ENCODE data around the gene IL1F10. TPM values are rescaled to one million over a fixed set of nuclear protein-coding genes. Genes with fewer than 3 reads are reported as not detected.

Gene IL1F10
- total and polyA plus RNA-seq, 2 of the 8 experiments (the other 6 are each of a cell fraction or from before 2014, with no cell fraction given), result not detected

DNA sequence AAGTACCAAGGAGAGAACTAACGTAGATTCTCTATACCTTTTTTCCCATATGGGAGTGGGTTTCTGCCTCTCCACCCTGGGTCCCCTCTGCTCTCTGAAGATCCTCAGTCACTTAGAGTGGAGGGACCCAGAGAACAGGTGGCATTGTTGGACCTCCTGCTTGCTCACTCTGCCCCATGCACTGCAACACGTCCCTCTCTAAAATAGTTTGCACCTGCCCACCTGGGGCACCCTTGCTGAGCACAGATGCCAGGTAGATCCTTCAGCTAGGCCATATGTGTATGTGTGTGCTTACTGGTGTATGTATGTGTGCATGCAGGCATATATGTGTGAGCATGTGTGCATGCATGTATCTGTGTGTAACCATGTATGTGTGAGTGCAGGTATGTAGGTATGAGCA lies 6.5 kb upstream of the IL1F10 start:
- Histone ChIP-seq H4K8ac (ENCODE audit: extremely low read depth, insufficient read depth, low read length) (no peak overlapping the region), H4K20me1 (replicated peaks in 1 of 2; ENCODE audit: control insufficient read depth in 1 of 2, insufficient read depth in 2 of 2, low read length in 2 of 2) (peaks cover 0 to 2% of the 10 kb centered on the region in 2 experiments), H3K14ac (ENCODE audit: insufficient read length) (no peak overlapping the region), H3K9ac (replicated peaks in 1 of 4; ENCODE audit: extremely low read depth in 1 of 4, low read depth in 3 of 4, low read length in 3 of 4) (no peak overlapping the region), H4K91ac (replicated peaks; ENCODE audit: insufficient read length, low read length) (no peak overlapping the region), H4K5ac (ENCODE audit: insufficient read length, low read depth, low read length) (no peak overlapping the region), H2BK20ac (ENCODE audit: low read length) (no peak overlapping the region), H3K56ac (replicated peaks; ENCODE audit: insufficient read length, low read depth, low read length) (no peak overlapping the region), H2BK5ac (ENCODE audit: low read depth, low read length) (no peak overlapping the region), H3K27ac (ENCODE audit: low read depth, low read length) (no peak overlapping the region), H2BK12ac (ENCODE audit: low read depth, low read length) (no peak overlapping the region), H3K23ac (ENCODE audit: insufficient read length) (no peak overlapping the region), H3K4me2 (ENCODE audit: insufficient read depth in 1 of 2, low read depth in 2 of 2, low read length in 2 of 2) (no peak overlapping the region), H2AK5ac (ENCODE audit: low read depth, low read length) (no peak overlapping the region), H3K27me3 (replicated peaks in 1 of 4; ENCODE audit: control insufficient read depth in 3 of 4, extremely low read depth in 1 of 4, insufficient read depth in 3 of 4, low read length in 3 of 4) (no peaks in the 10 kb centered on the region), H3K4me1 (replicated peaks in 1 of 4; ENCODE audit: control insufficient read depth in 3 of 4, insufficient read depth in 4 of 4, low read length in 3 of 4) (no peaks in the 10 kb centered on the region), H3K79me1 (ENCODE audit: low read depth, low read length) (no peaks in the 10 kb centered on the region), H2BK15ac (ENCODE audit: low read length) (no peak overlapping the region), H3K18ac (ENCODE audit: extremely low read depth, low read length) (no peak overlapping the region), H3K79me2 (ENCODE audit: control insufficient read depth in 1 of 2, insufficient read depth in 2 of 2, low read length in 2 of 2) (no peaks in the 10 kb centered on the region), H3K36me3 (ENCODE audit: control insufficient read depth in 2 of 4, insufficient read depth in 4 of 4, low read length in 3 of 4) (no peaks in the 10 kb centered on the region), H3K9me3 (ENCODE audit: insufficient read depth in 2 of 2, low read depth in 1 of 2, low read length in 1 of 2) (0 out of 4 replicates have a peak, but pooled peaks cover 1 to 4% of the 10 kb centered on the region in 2 experiments), H3K23me2 (ENCODE audit: low read depth, low read length) (no peaks in the 10 kb centered on the region; the same call in 1 of the 2 replicates), H3K4me3 (ENCODE audit: extremely low read depth in 1 of 4, insufficient read depth in 2 of 4, low read depth in 3 of 4, low read length in 4 of 4) (no peak overlapping the region), H2AFZ (ENCODE audit: low read length) (no peak overlapping the region), H3K4ac (replicated peaks; ENCODE audit: insufficient read length, low read depth, low read length) (no peak overlapping the region), H2BK120ac (replicated peaks; ENCODE audit: low read depth, low read length) (no peak overlapping the region)
- CTCF ChIA-PET (ENCODE audit: partially characterized antibody), result interaction anchor here (2.3 kb wide), 1 partner anchor 19 kb away, joined by 10 read pairs; no protein-coding TSS in a partner anchor
- TF ChIP-seq POLR2A (IDR thresholded peaks at IDR 0.05; ENCODE audit: control extremely low read depth in 1 of 2, low read depth in 2 of 2, low read length in 2 of 2), result no peak
- no peak for TF ChIP-seq KDM1A (IDR thresholded peaks at IDR 0.05; ENCODE audit: borderline replicate concordance, low read length)
- no peak for TF ChIP-seq CTBP2 (IDR thresholded peaks at IDR 0.05; ENCODE audit: borderline replicate concordance, insufficient read depth, insufficient read length, low read length)
- TF ChIP-seq POLR2AphosphoS5 (IDR thresholded peaks at IDR 0.05; ENCODE audit: low read depth, low read length), result no peak
- TF ChIP-seq CTCF (IDR thresholded peaks at IDR 0.05; ENCODE audit: control extremely low read depth in 1 of 3, insufficient read depth in 1 of 3, low read depth in 1 of 3, low read length in 3 of 3), result no peak
- TF ChIP-seq SP4 (IDR thresholded peaks at IDR 0.05; ENCODE audit: low read length), result no peak
- TF ChIP-seq CREB1 (IDR thresholded peaks at IDR 0.05), result no peak
- no peak for TF ChIP-seq BACH1 (IDR thresholded peaks at IDR 0.05; ENCODE audit: low read length)
- TF ChIP-seq TAF7 (optimal IDR thresholded peaks at IDR 0.05; ENCODE audit: borderline replicate concordance, low read depth, low read length), result no peak
- TF ChIP-seq ASH2L (IDR thresholded peaks at IDR 0.05; ENCODE audit: low read length), result no peak
- FAIRE-seq (no peak), DNase-seq (ENCODE audit: low read depth in 1 of 2, low spot score in 2 of 2) (no peak)
- POLR2A ChIA-PET (ENCODE audit: partially characterized antibody), result no interaction called here
- WGBS, 2 experiments (ENCODE audit: extremely low coverage in 1 of 2, insufficient coverage in 1 of 2, insufficient read length in 1 of 2, insufficient replicate concordance in 2 of 2, low coverage in 1 of 2, low lambda C conversion rate in 2 of 2, missing lambda C conversion rate in 1 of 2), result 82% methylated on average over 2 of the region's 2 CpGs; no CpG with 5 or more reads in 1 of the 2 experiments
